GM12878 (cell line): ENCODE data around the gene ZFAND2B. TPM values are rescaled to one million over a fixed set of nuclear protein-coding genes. Genes with fewer than 3 reads are reported as not detected.

ENCODE experiments used
- BCL11A ChIP-seq: IDR thresholded peaks from 2 replicates; pipeline ENCODE4 v1.6.1; 2011; ENCODE audit warnings: low read depth, low read length
- CBFB ChIP-seq: IDR thresholded peaks from 2 replicates; pipeline ENCODE4 v1.6.1; 2016; ENCODE audit warnings: antibody characterized with exemption, low read depth
- EP300 ChIP-seq, 2 experiments: fragments of 150-350 bp in 1 of 2; IDR thresholded peaks; 2 replicates each; pipeline ENCODE4 v1.6.1; 2011 to 2012; ENCODE audit warnings: low read depth in 2 of 2, low read length in 2 of 2, borderline replicate concordance in 1 of 2, improper control_type of control experiment in 1 of 2, inconsistent platforms in 1 of 2; ENCODE audit not compliant: control insufficient read depth in 1 of 2
- JUNB ChIP-seq: IDR thresholded peaks from 2 replicates; pipeline ENCODE4 v1.6.1; 2016; ENCODE audit warnings: antibody characterized with exemption, mild to moderate bottlenecking
- MEF2A ChIP-seq: IDR thresholded peaks from 2 replicates; pipeline ENCODE4 v1.6.1; 2011; ENCODE audit warnings: low read depth, mild to moderate bottlenecking, low read length, moderate library complexity; ENCODE audit not compliant: insufficient read depth
- RELA ChIP-seq: fragments of 450-650 bp; IDR thresholded peaks from 2 replicates; pipeline ENCODE4 v1.8.0; 2014; ENCODE audit warnings: borderline replicate concordance; ENCODE audit not compliant: partially characterized antibody
- SMARCA5 ChIP-seq: fragments of 450-650 bp; IDR thresholded peaks from 2 replicates; pipeline ENCODE4 v1.6.1; 2017; ENCODE audit warnings: mild to moderate bottlenecking
- SP1 ChIP-seq: IDR thresholded peaks from one replicate; pipeline ENCODE4 v1.6.1; 2011; ENCODE audit warnings: low read depth, low read length
- STAT3 ChIP-seq: IDR thresholded peaks from 2 replicates; pipeline ENCODE4 v1.6.1; 2011; ENCODE audit warnings: low read depth, low read length, improper control_type of control experiment
- TCF3 ChIP-seq: IDR thresholded peaks from 2 replicates; pipeline ENCODE4 v1.6.1; 2012; ENCODE audit warnings: low read depth, mild to moderate bottlenecking, low read length, borderline replicate concordance; ENCODE audit not compliant: insufficient read depth
- WRNIP1 ChIP-seq: IDR thresholded peaks from 2 replicates; pipeline ENCODE4 v1.6.1; 2011; ENCODE audit warnings: low read depth, low read length, improper control_type of control experiment, borderline replicate concordance
- polyA plus RNA-seq, 11 experiments: library from polyadenylated mRNA; depleted of rRNA in 4 of 11; unstranded in 6 of 11; stranded (reverse) in 5 of 11; fragments of >200 nt; fragmentation: Nextera tagmentation in 4 of 11; fragmentation: Illumina TruSeq in 1 of 11; extraction: Ambion mirVana in 4 of 11; extraction: Trizol in 1 of 11; gene quantifications; 1 replicate in 1 of 11; 2 replicates in 10 of 11; pipeline versions ENCODE4 v1.2.1 to v1.2.3, GENCODE V29; 2011 to 2016; ENCODE audit warnings: inconsistent platforms in 2 of 11, missing spikeins in 2 of 11, low read depth in 1 of 11
- total RNA-seq, 4 experiments: library from RNA; depleted of rRNA in 3 of 4; stranded (reverse); fragments of >200 nt in 3 of 4; fragmentation: Illumina TruSeq in 1 of 4; extraction: Trizol in 1 of 4; gene quantifications; 2 replicates each; pipeline versions ENCODE4 v1.2.1 to v1.2.3, GENCODE V29; 2013 to 2021
- TF ChIP-seq, protein P1 (sequence below): IDR thresholded peaks from 2 replicates; pipeline ENCODE4 v1.6.1; 2012; ENCODE audit warnings: improper control_type of control experiment, low read depth, low read length; ENCODE audit not compliant: insufficient replicate concordance
- TF ChIP-seq, protein P2 (sequence below): fragments of 150-350 bp; IDR thresholded peaks from 2 replicates; pipeline ENCODE4 v1.6.1; 2016; ENCODE audit warnings: low read depth, low read length
- TF ChIP-seq, protein P3 (sequence below): fragments of 450-650 bp; formaldehyde crosslinking; IDR thresholded peaks from 2 replicates; pipeline ENCODE4 v1.4.0; 2022; ENCODE audit warnings: mild to moderate bottlenecking, moderate library complexity
- TF ChIP-seq, protein P4 (sequence below): IDR thresholded peaks from 2 replicates; pipeline ENCODE4 v1.6.1; 2011; ENCODE audit warnings: borderline replicate concordance, low read depth, mild to moderate bottlenecking, moderate library complexity, low read length; ENCODE audit not compliant: insufficient read depth, poor library complexity, severe bottlenecking

ZFAND2B gene
- total and polyA plus RNA-seq, 10 of the 15 experiments (the other 5 are each of a cell fraction or from before 2014, with no cell fraction given) = 5.4 to 28.1 (median 22.4) TPM

DNA sequence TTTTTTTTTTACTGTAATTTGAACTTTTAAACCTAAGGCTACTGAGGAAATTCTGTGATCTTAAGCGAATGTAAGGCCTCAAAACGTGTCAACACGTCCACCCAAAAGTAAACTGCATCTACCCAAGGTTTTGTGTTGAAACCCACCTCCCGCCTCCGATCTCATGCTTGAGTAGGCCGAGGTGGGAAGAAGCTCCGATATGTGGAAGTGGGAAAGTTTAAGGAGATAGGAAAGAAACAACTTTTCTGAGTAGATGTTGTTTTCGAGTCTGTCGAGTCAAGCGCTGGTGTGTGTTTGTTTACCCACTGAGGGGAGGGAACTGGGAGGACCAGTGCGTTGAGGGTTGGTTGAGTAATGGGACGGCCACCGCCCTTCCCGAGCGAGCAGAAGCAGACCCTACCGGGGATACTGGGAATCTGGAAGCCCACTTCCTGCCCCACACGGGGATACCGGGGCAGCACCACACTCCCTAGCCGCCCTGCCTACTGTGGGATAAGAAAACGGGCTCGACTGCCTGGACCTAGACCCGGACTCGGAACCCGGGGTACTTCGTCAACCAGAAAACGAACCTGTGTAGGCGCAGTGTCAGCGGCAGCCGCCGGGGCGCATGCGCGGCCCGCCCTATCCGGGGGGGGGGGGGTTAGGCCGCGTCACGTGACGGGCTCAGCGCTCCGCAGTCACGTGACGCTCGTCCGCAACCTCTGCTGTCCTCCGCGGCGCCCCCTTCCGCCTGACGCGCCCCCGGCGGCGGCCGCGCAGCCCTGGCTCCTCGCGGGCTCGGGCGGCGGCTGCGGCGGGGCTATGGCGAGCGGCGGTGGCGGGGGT, 28.8 kb upstream of the ZFAND2B start, which contains the start of gene RETREG2 (continued):
- TF ChIP-seq, protein P1, sequence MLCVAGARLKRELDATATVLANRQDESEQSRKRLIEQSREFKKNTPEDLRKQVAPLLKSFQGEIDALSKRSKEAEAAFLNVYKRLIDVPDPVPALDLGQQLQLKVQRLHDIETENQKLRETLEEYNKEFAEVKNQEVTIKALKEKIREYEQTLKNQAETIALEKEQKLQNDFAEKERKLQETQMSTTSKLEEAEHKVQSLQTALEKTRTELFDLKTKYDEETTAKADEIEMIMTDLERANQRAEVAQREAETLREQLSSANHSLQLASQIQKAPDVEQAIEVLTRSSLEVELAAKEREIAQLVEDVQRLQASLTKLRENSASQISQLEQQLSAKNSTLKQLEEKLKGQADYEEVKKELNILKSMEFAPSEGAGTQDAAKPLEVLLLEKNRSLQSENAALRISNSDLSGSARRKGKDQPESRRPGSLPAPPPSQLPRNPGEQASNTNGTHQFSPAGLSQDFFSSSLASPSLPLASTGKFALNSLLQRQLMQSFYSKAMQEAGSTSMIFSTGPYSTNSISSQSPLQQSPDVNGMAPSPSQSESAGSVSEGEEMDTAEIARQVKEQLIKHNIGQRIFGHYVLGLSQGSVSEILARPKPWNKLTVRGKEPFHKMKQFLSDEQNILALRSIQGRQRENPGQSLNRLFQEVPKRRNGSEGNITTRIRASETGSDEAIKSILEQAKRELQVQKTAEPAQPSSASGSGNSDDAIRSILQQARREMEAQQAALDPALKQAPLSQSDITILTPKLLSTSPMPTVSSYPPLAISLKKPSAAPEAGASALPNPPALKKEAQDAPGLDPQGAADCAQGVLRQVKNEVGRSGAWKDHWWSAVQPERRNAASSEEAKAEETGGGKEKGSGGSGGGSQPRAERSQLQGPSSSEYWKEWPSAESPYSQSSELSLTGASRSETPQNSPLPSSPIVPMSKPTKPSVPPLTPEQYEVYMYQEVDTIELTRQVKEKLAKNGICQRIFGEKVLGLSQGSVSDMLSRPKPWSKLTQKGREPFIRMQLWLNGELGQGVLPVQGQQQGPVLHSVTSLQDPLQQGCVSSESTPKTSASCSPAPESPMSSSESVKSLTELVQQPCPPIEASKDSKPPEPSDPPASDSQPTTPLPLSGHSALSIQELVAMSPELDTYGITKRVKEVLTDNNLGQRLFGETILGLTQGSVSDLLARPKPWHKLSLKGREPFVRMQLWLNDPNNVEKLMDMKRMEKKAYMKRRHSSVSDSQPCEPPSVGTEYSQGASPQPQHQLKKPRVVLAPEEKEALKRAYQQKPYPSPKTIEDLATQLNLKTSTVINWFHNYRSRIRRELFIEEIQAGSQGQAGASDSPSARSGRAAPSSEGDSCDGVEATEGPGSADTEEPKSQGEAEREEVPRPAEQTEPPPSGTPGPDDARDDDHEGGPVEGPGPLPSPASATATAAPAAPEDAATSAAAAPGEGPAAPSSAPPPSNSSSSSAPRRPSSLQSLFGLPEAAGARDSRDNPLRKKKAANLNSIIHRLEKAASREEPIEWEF = no peak
- TF ChIP-seq, protein P2, sequence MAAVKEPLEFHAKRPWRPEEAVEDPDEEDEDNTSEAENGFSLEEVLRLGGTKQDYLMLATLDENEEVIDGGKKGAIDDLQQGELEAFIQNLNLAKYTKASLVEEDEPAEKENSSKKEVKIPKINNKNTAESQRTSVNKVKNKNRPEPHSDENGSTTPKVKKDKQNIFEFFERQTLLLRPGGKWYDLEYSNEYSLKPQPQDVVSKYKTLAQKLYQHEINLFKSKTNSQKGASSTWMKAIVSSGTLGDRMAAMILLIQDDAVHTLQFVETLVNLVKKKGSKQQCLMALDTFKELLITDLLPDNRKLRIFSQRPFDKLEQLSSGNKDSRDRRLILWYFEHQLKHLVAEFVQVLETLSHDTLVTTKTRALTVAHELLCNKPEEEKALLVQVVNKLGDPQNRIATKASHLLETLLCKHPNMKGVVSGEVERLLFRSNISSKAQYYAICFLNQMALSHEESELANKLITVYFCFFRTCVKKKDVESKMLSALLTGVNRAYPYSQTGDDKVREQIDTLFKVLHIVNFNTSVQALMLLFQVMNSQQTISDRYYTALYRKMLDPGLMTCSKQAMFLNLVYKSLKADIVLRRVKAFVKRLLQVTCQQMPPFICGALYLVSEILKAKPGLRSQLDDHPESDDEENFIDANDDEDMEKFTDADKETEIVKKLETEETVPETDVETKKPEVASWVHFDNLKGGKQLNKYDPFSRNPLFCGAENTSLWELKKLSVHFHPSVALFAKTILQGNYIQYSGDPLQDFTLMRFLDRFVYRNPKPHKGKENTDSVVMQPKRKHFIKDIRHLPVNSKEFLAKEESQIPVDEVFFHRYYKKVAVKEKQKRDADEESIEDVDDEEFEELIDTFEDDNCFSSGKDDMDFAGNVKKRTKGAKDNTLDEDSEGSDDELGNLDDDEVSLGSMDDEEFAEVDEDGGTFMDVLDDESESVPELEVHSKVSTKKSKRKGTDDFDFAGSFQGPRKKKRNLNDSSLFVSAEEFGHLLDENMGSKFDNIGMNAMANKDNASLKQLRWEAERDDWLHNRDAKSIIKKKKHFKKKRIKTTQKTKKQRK = no peak
- no peak for TF ChIP-seq SP1
- TF ChIP-seq, protein P3, sequence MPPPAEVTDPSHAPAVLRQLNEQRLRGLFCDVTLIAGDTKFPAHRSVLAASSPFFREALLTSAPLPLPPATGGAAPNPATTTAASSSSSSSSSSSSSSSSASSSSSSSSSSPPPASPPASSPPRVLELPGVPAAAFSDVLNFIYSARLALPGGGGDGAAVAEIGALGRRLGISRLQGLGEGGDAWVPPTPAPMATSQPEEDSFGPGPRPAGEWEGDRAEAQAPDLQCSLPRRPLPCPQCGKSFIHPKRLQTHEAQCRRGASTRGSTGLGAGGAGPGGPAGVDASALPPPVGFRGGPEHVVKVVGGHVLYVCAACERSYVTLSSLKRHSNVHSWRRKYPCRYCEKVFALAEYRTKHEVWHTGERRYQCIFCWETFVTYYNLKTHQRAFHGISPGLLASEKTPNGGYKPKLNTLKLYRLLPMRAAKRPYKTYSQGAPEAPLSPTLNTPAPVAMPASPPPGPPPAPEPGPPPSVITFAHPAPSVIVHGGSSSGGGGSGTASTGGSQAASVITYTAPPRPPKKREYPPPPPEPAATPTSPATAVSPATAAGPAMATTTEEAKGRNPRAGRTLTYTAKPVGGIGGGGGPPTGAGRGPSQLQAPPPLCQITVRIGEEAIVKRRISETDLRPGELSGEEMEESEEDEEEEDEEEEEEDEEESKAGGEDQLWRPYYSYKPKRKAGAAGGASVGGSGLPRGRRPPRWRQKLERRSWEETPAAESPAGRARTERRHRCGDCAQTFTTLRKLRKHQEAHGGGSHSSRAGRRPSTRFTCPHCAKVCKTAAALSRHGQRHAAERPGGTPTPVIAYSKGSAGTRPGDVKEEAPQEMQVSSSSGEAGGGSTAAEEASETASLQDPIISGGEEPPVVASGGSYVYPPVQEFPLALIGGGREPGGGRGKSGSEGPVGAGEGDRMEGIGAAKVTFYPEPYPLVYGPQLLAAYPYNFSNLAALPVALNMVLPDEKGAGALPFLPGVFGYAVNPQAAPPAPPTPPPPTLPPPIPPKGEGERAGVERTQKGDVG = peak; percentile 89
- no peak for TF ChIP-seq MEF2A
- peak; percentile 75; the same call in 1 of the 2 replicates for TF ChIP-seq SMARCA5
- no peak for TF ChIP-seq WRNIP1
- no peak for TF ChIP-seq JUNB
- TF ChIP-seq BCL11A = no peak
- TF ChIP-seq TCF3 = no peak
- peak; percentile 70; the same call in 1 of the 2 replicates for TF ChIP-seq CBFB
- TF ChIP-seq STAT3 = no peak
- TF ChIP-seq EP300 (IDR thresholded peaks at IDR 0.05; ENCODE audit: borderline replicate concordance in 1 of 2, control insufficient read depth in 1 of 2, low read depth in 2 of 2, low read length in 2 of 2) = peak in 1 of 2 experiments; percentile 50; a peak in 2 of 4 replicates
- TF ChIP-seq, protein P4, sequence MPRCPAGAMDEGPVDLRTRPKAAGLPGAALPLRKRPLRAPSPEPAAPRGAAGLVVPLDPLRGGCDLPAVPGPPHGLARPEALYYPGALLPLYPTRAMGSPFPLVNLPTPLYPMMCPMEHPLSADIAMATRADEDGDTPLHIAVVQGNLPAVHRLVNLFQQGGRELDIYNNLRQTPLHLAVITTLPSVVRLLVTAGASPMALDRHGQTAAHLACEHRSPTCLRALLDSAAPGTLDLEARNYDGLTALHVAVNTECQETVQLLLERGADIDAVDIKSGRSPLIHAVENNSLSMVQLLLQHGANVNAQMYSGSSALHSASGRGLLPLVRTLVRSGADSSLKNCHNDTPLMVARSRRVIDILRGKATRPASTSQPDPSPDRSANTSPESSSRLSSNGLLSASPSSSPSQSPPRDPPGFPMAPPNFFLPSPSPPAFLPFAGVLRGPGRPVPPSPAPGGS = peak; percentile 37
- peak; percentile 93 for TF ChIP-seq RELA
